ENCODE measurements around the gene MIB1. TPM values are rescaled to one million over a fixed set of nuclear protein-coding genes. Genes with fewer than 3 reads are reported as not detected.

Gene MIB1
- total RNA-seq, 1 experiment from 2014 or later = 48.8 TPM

GRCh38 chr18:21903709-21904108 lies 163.1 kb downstream of the MIB1 start:
- H2BK20ac ChIP-seq (ENCODE audit: low read depth, low read length, poor library complexity, severe bottlenecking) = no peak overlapping the region
- H3K9ac ChIP-seq (ENCODE audit: extremely low read depth, insufficient read length, low read length) = no peak overlapping the region
- no peaks in the 10 kb centered on the region for H3K9me3 Mint-ChIP-seq
- H2AFZ ChIP-seq (ENCODE audit: low read length) = no peak overlapping the region
- H4K5ac ChIP-seq (ENCODE audit: insufficient read length, low read depth, low read length) = no peak overlapping the region
- H4K91ac ChIP-seq (ENCODE audit: insufficient read length, low read depth, low read length) = no peak overlapping the region
- H3K4me1 ChIP-seq (ENCODE audit: insufficient read depth, low read length) = no peaks in the 10 kb centered on the region
- no peaks in the 10 kb centered on the region for H3K9me3 ChIP-seq (ENCODE audit: control insufficient read depth, low read depth, low read length)
- no CpG with 5 or more reads among the region's 6 CpGs for WGBS (ENCODE audit: extremely low coverage, insufficient read length, low lambda C conversion rate)
- H3K79me1 ChIP-seq (ENCODE audit: insufficient read depth, low read depth, low read length, poor library complexity, severe bottlenecking) = no peaks in the 10 kb centered on the region
- no peak overlapping the region for H3K18ac ChIP-seq (ENCODE audit: insufficient read length, low read depth, low read length)
- peaks cover 67% of the 10 kb centered on the region for H3K27me3 Mint-ChIP-seq (ENCODE audit: low read depth)
- no peak overlapping the region for H2BK120ac ChIP-seq (ENCODE audit: low read depth, low read length, poor library complexity, severe bottlenecking)
- H3K4me3 Mint-ChIP-seq = no peak overlapping the region
- no peak overlapping the region for H3K56ac ChIP-seq (ENCODE audit: insufficient read length, low read depth, low read length)
- no peaks in the 10 kb centered on the region for H3K4me1 Mint-ChIP-seq
- H3K27ac Mint-ChIP-seq = no peak overlapping the region
- no peak overlapping the region for H2BK5ac ChIP-seq (ENCODE audit: insufficient read length, low read length)
- no peak overlapping the region for H2AK5ac ChIP-seq (ENCODE audit: insufficient read length, low read length)
- TF ChIP-seq CTCF (conservative IDR thresholded peaks at IDR 0.05) = no peak
- no peak overlapping the region for H3K27ac ChIP-seq (ENCODE audit: insufficient read length, low read depth, low read length)
- DNase-seq = no peak
- H3K23ac ChIP-seq (ENCODE audit: insufficient read length, low read depth, low read length) = no peak overlapping the region
- no peaks in the 10 kb centered on the region for H3K79me2 ChIP-seq (ENCODE audit: insufficient read depth, low read length)
- no peak overlapping the region for H3K14ac ChIP-seq (ENCODE audit: insufficient read depth, low read length)
- H4K20me1 ChIP-seq (ENCODE audit: control insufficient read depth, insufficient read depth, insufficient read length) = no peaks in the 10 kb centered on the region
- no peaks in the 10 kb centered on the region; the same call in 1 of the 2 replicates for H3K27me3 ChIP-seq (ENCODE audit: insufficient read depth, low read length)
- no peak overlapping the region for H3K4ac ChIP-seq (ENCODE audit: low read depth, low read length)
- no peaks in the 10 kb centered on the region; a peak in 1 of 7 replicates for H3K36me3 Mint-ChIP-seq (ENCODE audit: insufficient read depth in 1 of 3, low read depth in 3 of 3)
- no peak overlapping the region for H2BK12ac ChIP-seq (ENCODE audit: insufficient read length, low read depth, low read length)
- no peaks in the 10 kb centered on the region for H3K23me2 ChIP-seq (ENCODE audit: insufficient read length, low read depth, low read length, poor library complexity, severe bottlenecking)
- H3T11ph ChIP-seq (ENCODE audit: low read length) = no peak overlapping the region
- no peak overlapping the region for H3K4me2 ChIP-seq (ENCODE audit: insufficient read depth, insufficient read length, low read length)
- H4K8ac ChIP-seq (replicated peaks; ENCODE audit: insufficient read length, low read depth, low read length) = no peak overlapping the region
- H2BK15ac ChIP-seq (ENCODE audit: low read depth, low read length) = no peak overlapping the region

Measured in H9 (cell line).